Nephron progenitor cell (in vitro differentiated cells): ENCODE results near the gene S100A5.
"Not testable (repeated sequence)": the region's sequence is repeated elsewhere in the genome, so short reads cannot be mapped to it uniquely, and the experiment has no call there.

Source experiments
- DNase-seq: peaks from one replicate; pipeline ENCODE4 v3.0.0; 2021
- H3K27ac Mint-ChIP-seq: 2 replicates; pipeline ENCODE4 v1.8.0; 2021; ENCODE audit warnings: mild to moderate bottlenecking, moderate library complexity, mixed read lengths
- H3K27me3 Mint-ChIP-seq: 2 replicates; pipeline ENCODE4 v1.8.0; 2021; ENCODE audit warnings: mild to moderate bottlenecking, low read depth, mixed read lengths; ENCODE audit not compliant: poor library complexity
- H3K36me3 Mint-ChIP-seq: 2 replicates; pipeline ENCODE4 v1.8.0; 2021; ENCODE audit warnings: low read depth, mixed read lengths
- H3K4me1 Mint-ChIP-seq: 2 replicates; pipeline ENCODE4 v1.8.0; 2021; ENCODE audit warnings: mixed read lengths
- H3K4me3 Mint-ChIP-seq: 2 replicates; pipeline ENCODE4 v1.8.0; 2021; ENCODE audit warnings: mild to moderate bottlenecking, moderate library complexity, mixed read lengths
- H3K9me3 Mint-ChIP-seq: 2 replicates; pipeline ENCODE4 v1.8.0; 2021; ENCODE audit warnings: mild to moderate bottlenecking, moderate library complexity, mixed read lengths
- TF ChIP-seq, protein P1 (sequence below): fragments of 200-600 bp; sonication (generic); IDR thresholded peaks from 2 replicates; pipeline ENCODE4 v1.5.0; 2021; ENCODE audit warnings: antibody characterized with exemption

S100A5 gene

GRCh38 chr1:153520818-153521476 is 19.8 kb downstream of the S100A5 start:
- Mint-ChIP-seq H3K27me3 (no peaks in the 10 kb centered on the region), H3K27ac (no peak overlapping the region), H3K4me3 (no peak overlapping the region), H3K9me3 (peaks cover 4% of the 10 kb centered on the region), H3K4me1 (peaks cover 5% of the 10 kb centered on the region), H3K36me3 (no peaks in the 10 kb centered on the region)
- TF ChIP-seq, protein P1, sequence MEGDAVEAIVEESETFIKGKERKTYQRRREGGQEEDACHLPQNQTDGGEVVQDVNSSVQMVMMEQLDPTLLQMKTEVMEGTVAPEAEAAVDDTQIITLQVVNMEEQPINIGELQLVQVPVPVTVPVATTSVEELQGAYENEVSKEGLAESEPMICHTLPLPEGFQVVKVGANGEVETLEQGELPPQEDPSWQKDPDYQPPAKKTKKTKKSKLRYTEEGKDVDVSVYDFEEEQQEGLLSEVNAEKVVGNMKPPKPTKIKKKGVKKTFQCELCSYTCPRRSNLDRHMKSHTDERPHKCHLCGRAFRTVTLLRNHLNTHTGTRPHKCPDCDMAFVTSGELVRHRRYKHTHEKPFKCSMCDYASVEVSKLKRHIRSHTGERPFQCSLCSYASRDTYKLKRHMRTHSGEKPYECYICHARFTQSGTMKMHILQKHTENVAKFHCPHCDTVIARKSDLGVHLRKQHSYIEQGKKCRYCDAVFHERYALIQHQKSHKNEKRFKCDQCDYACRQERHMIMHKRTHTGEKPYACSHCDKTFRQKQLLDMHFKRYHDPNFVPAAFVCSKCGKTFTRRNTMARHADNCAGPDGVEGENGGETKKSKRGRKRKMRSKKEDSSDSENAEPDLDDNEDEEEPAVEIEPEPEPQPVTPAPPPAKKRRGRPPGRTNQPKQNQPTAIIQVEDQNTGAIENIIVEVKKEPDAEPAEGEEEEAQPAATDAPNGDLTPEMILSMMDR, result no peak
- no peak for DNase-seq

- not testable (repeated sequence) for DNase-seq, H3K36me3 Mint-ChIP-seq, H3K27ac Mint-ChIP-seq, H3K9me3 Mint-ChIP-seq, H3K4me1 Mint-ChIP-seq, H3K27me3 Mint-ChIP-seq, H3K4me3 Mint-ChIP-seq
These were observed 20.5 kb downstream of the S100A5 start for GRCh38 chr1:153520137-153520691.

DNA sequence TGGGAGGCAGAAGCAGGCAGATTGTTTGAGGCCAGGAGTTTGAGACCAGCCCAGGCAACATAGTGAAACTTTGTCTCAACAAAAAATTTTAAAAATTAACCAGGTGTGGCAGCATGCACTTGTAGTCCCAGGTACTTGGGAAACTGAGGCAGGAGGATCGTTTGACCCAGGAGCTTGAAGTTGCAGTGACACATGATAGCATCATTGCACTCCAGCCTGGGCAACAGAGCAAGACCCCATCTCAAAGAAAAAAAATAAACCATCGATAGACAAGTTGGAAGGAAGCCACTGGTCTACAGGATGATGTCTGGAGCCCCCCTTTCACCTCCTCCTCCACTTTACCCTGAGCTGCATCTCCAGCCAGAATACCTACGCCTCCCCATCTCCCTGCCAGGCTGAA is 21.5 kb downstream of the S100A5 start:
- peaks cover 4% of the 10 kb centered on the region for H3K27me3 Mint-ChIP-seq
- H3K4me1 Mint-ChIP-seq, result peaks cover 5% of the 10 kb centered on the region
- TF ChIP-seq, protein P1, result no peak

DNA sequence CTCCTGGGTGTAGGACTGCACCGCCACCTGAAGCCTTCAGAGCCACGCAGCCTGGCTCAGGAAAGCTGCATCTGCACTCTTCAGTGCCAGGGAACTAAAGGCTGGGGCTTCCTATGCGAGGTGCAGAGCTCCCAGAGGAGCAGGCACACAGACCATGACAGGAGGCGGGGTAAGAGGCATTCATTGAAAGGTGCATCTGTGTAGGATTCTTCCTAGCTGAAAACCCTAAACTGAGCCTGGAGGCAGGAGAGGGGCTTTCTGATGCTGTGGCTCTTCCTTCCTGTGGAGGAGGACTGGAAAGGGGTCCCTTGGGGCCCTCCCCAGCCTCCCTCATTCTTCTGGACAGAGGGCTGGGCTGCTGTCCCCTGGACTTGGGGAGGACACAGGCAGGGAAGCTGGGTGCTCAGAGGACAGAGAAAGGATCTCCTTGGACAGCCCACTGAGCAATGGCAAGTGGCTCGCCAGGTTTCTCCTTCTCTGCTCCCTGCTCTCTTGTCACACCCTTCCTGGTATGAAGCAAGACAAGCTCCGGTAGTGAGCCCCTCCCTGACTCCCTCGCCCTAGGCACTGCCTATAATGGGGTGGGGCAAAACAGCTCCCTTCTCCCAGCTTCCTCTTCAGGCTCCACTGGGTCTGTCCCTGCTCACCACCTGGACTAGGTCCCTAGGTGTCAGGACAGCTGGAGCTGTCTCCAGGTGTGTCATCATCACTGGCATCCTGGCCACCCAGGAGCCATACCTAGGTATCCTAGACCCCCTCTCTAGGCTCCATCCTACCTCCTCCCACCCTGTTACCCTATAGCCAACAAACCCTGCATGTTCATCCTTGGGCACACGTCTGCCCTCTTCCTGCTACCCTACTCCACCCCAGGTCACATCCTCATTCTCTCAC is 25.0 kb downstream of the S100A5 start:
- Mint-ChIP-seq H3K4me3 (no peak overlapping the region), H3K4me1 (peaks cover 14% of the 10 kb centered on the region), H3K36me3 (no peaks in the 10 kb centered on the region), H3K27ac (no peak overlapping the region), H3K27me3 (peaks cover 4% of the 10 kb centered on the region), H3K9me3 (no peaks in the 10 kb centered on the region)
- TF ChIP-seq, protein P1, result no peak
- no peak for DNase-seq

More for the DNA sequence above, 21.5 kb downstream of the S100A5 start:
- no peaks in the 10 kb centered on the region for H3K36me3 Mint-ChIP-seq
- H3K4me3 Mint-ChIP-seq, result no peak overlapping the region
- DNase-seq, result no peak
- H3K9me3 Mint-ChIP-seq, result peaks cover 4% of the 10 kb centered on the region
- no peak overlapping the region for H3K27ac Mint-ChIP-seq

DNA sequence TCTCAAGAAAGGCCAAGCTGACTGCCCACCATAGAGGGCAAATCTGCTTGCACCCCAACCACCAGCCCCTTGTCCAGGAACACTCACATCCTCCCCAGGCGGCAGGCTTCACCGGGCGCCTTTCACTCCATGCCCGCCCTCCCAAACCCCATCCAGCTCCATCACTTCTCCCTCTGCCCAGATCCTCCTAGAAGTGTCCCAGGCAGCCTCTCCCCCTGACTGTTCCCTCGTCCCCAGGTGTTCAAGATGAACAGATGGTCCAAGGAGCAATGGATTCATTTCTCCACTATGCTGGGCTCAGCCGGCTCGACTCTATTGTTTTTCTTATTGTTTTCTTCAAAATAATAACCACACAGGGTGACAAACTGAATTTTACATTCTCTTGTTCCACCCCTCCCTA is 27.1 kb downstream of the S100A5 start:
- Mint-ChIP-seq H3K27me3 (peaks cover 4% of the 10 kb centered on the region), H3K4me1 (peaks cover 15% of the 10 kb centered on the region), H3K9me3 (no peaks in the 10 kb centered on the region), H3K27ac (no peak overlapping the region), H3K4me3 (no peak overlapping the region), H3K36me3 (no peaks in the 10 kb centered on the region)
- DNase-seq, result no peak
- TF ChIP-seq, protein P1, result no peak

DNA sequence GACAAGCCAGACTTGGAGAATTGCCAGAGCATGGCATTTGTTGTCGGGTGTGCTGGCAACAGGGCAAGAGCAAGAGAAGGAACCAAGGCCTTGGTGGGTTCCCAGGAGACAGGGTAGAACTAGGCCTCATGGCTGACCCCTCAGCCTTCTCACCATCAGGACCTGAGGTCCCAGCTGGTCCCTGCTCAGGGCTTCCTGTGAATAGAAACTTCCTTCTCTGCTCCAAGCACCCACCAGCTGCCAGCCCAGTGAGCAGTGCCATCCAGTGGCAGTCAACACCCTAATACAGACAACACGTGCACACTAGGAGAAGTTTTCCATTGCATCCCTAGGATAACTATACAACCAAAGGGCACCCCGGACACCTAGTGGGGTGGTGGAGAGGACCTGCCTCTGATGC is 27.7 kb downstream of the S100A5 start:
- Mint-ChIP-seq H3K27me3 (peaks cover 6% of the 10 kb centered on the region), H3K4me1 (peaks cover 13% of the 10 kb centered on the region), H3K4me3 (no peak overlapping the region), H3K9me3 (no peaks in the 10 kb centered on the region), H3K36me3 (no peaks in the 10 kb centered on the region), H3K27ac (no peak overlapping the region)
- no peak for DNase-seq
- TF ChIP-seq, protein P1, result no peak
